HepG2 (cell line): ENCODE data around the gene HDHD3. TPM values are rescaled to one million over a fixed set of nuclear protein-coding genes. Genes with fewer than 3 reads are reported as not detected.

Source experiments
- ELF3 ChIP-seq: IDR thresholded peaks from 2 replicates; pipeline ENCODE4 v1.6.1; 2016; ENCODE audit warnings: missing genetic modification reagents, missing compliant biosample characterization
- IKZF5 ChIP-seq: IDR thresholded peaks from 2 replicates; pipeline ENCODE4 v1.6.1; 2018; ENCODE audit warnings: missing genetic modification reagents, mild to moderate bottlenecking, missing compliant biosample characterization
- JUNB ChIP-seq: sonication (generic); formaldehyde crosslinking; IDR thresholded peaks from 2 replicates; pipeline ENCODE4 v1.8.0; 2022; ENCODE audit warnings: missing genetic modification reagents, mild to moderate bottlenecking, borderline replicate concordance
- KMT2A ChIP-seq: sonication (generic); formaldehyde crosslinking; IDR thresholded peaks from 2 replicates; pipeline ENCODE4 v1.4.0; 2020; ENCODE audit warnings: missing genetic modification reagents
- NR2F2 ChIP-seq: IDR thresholded peaks from 2 replicates; pipeline ENCODE4 v1.6.1; 2012; ENCODE audit warnings: low read depth, inconsistent platforms, borderline replicate concordance
- PRMT3 ChIP-seq: sonication (generic); formaldehyde crosslinking; IDR thresholded peaks from 2 replicates; pipeline ENCODE4 v1.8.1; 2022; ENCODE audit warnings: low read depth, mild to moderate bottlenecking, moderate library complexity, missing genetic modification reagents, borderline replicate concordance
- RAD51 ChIP-seq: fragments of 450-650 bp; IDR thresholded peaks from 2 replicates; pipeline ENCODE4 v1.6.1; 2016; ENCODE audit warnings: borderline replicate concordance
- SP1 ChIP-seq, 2 experiments: fragments of 450-650 bp in 1 of 2; sonication (generic) in 1 of 2; formaldehyde crosslinking in 1 of 2; IDR thresholded peaks; 2 replicates each; pipeline versions ENCODE4 v1.4.0 to v1.6.1; 2016 to 2020; ENCODE audit warnings: missing genetic modification reagents in 1 of 2
- TEAD2 ChIP-seq: sonication (generic); formaldehyde crosslinking; IDR thresholded peaks from 2 replicates; pipeline ENCODE4 v1.9.0; 2021; ENCODE audit warnings: missing genetic modification reagents
- ZFP36 ChIP-seq: fragments of 150-350 bp; IDR thresholded peaks from 2 replicates; pipeline ENCODE4 v1.6.1; 2018; ENCODE audit warnings: borderline replicate concordance, low read length, low read depth; ENCODE audit not compliant: partially characterized antibody
- ZNF101 ChIP-seq: sonication (generic); formaldehyde crosslinking; IDR thresholded peaks from 2 replicates; pipeline ENCODE4 v1.4.0; 2020; ENCODE audit warnings: mild to moderate bottlenecking, low read depth, missing genetic modification reagents, borderline replicate concordance
- ZNF136 ChIP-seq: sonication (generic); formaldehyde crosslinking; IDR thresholded peaks from 2 replicates; pipeline ENCODE4 v1.8.1; 2022; ENCODE audit warnings: low read depth, mild to moderate bottlenecking, moderate library complexity, missing genetic modification reagents
- ZNF160 ChIP-seq: sonication (generic); formaldehyde crosslinking; IDR thresholded peaks from 2 replicates; pipeline ENCODE4 v1.8.0; 2022; ENCODE audit warnings: mild to moderate bottlenecking, inconsistent platforms, missing genetic modification reagents
- ZNF224 ChIP-seq: sonication (generic); formaldehyde crosslinking; IDR thresholded peaks from 2 replicates; pipeline ENCODE4 v1.5.0; 2020; ENCODE audit warnings: mild to moderate bottlenecking, missing genetic modification reagents
- ZNF343 ChIP-seq: sonication (generic); formaldehyde crosslinking; IDR thresholded peaks from 2 replicates; pipeline ENCODE4 v1.4.0; 2020; ENCODE audit warnings: mild to moderate bottlenecking, missing genetic modification reagents
- ZNF678 ChIP-seq: sonication (generic); formaldehyde crosslinking; IDR thresholded peaks from 2 replicates; pipeline ENCODE4 v1.4.0; 2020; ENCODE audit warnings: mild to moderate bottlenecking, missing genetic modification reagents
- ZNF780A ChIP-seq: sonication (generic); formaldehyde crosslinking; IDR thresholded peaks from 2 replicates; pipeline ENCODE4 v1.8.0; 2022; ENCODE audit warnings: mild to moderate bottlenecking, missing genetic modification reagents, moderate library complexity
- ZNF800 ChIP-seq: sonication (generic); formaldehyde crosslinking; IDR thresholded peaks from 2 replicates; pipeline ENCODE4 v1.4.0; 2020; ENCODE audit warnings: missing genetic modification reagents
- ZUFSP ChIP-seq: sonication (generic); formaldehyde crosslinking; IDR thresholded peaks from 2 replicates; pipeline ENCODE4 v1.9.0; 2021; ENCODE audit warnings: missing genetic modification reagents, mild to moderate bottlenecking, borderline replicate concordance
- polyA plus RNA-seq, 8 experiments: library from polyadenylated mRNA; depleted of rRNA in 3 of 8; stranded (reverse) in 7 of 8; unstranded in 1 of 8; fragments of >200 nt; fragmentation: Illumina TruSeq in 4 of 8; extraction: Trizol in 4 of 8; gene quantifications; 2 replicates each; pipeline versions ENCODE4 v1.2.1 to v1.2.3, GENCODE V29; 2011 to 2016; ENCODE audit warnings: low read depth in 4 of 8, missing spikeins in 1 of 8, mixed read lengths in 1 of 8; ENCODE audit not compliant: insufficient read depth in 1 of 8
- total RNA-seq, 5 experiments: library from RNA; depleted of rRNA; stranded (reverse); fragments of >200 nt; fragmentation: Illumina TruSeq; extraction: Trizol; gene quantifications; 2 replicates each; pipeline ENCODE4 v1.2.3, GENCODE V29; 2016; ENCODE audit warnings: low read depth in 1 of 5
- TF ChIP-seq, protein P1 (sequence below): sonication (generic); formaldehyde crosslinking; IDR thresholded peaks from 2 replicates; pipeline ENCODE4 v1.5.0; 2020; ENCODE audit warnings: missing genetic modification reagents
- TF ChIP-seq, protein P2 (sequence below): fragments of 450-650 bp; IDR thresholded peaks from 2 replicates; pipeline ENCODE4 v1.6.1; 2017
- TF ChIP-seq, protein P3 (sequence below): sonication (generic); formaldehyde crosslinking; IDR thresholded peaks from 2 replicates; pipeline ENCODE4 v1.4.0; 2020; ENCODE audit warnings: missing genetic modification reagents, mild to moderate bottlenecking, borderline replicate concordance

The HDHD3 gene
- total and polyA plus RNA-seq, 2 of the 13 experiments (the other 11 are each of a cell fraction or from before 2014, with no cell fraction given) = 23.1 to 38.5 TPM

DNA sequence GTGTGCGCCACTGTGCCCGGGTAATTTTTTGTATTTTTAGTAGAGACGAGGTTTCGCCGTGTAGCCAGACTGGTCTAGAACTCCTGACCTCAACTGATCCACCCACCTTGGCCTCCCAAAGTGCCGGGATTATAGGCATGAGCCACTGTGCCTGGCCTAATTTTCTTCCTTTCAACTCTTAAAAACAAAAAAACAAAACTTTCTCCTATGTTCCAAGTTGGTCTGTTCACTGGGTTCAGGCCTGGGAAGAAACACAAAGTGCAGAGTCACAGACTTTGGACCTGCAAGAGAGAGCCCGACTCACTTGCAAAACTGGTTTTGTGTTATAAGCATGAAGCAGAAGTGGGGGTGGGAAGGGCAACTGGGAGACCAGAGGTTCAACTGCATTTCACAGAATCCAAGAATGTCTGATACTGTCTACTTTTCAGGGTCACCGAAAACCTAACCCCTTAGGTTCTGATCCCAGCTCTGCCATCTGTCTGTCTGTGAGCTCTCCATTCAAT lies 5.2 kb upstream of the HDHD3 start (continued):
- TF ChIP-seq, protein P1, sequence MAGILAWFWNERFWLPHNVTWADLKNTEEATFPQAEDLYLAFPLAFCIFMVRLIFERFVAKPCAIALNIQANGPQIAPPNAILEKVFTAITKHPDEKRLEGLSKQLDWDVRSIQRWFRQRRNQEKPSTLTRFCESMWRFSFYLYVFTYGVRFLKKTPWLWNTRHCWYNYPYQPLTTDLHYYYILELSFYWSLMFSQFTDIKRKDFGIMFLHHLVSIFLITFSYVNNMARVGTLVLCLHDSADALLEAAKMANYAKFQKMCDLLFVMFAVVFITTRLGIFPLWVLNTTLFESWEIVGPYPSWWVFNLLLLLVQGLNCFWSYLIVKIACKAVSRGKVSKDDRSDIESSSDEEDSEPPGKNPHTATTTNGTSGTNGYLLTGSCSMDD (CRISPR knock-in tag) = no peak
- TF ChIP-seq IKZF5 (CRISPR knock-in tag) (peak; percentile 43; the same call in 1 of the 2 replicates), ZFP36 (no peak), RAD51 (no peak), ZNF678 (no peak), ZNF160 (no peak), ZNF136 (CRISPR knock-in tag) (no peak), TEAD2 (CRISPR knock-in tag) (no peak), JUNB (CRISPR knock-in tag) (no peak), ZNF224 (CRISPR knock-in tag) (no peak), NR2F2 (no peak), ELF3 (peak; percentile 43), KMT2A (CRISPR knock-in tag) (no peak), ZNF800 (CRISPR knock-in tag) (no peak), ZNF780A (CRISPR knock-in tag) (no peak), ZNF101 (no peak), PRMT3 (CRISPR knock-in tag) (no peak), ZUFSP (no peak), SP1 (IDR thresholded peaks at IDR 0.05) (no peak), SP1 (CRISPR knock-in tag; IDR thresholded peaks at IDR 0.05) (no peak), ZNF343 (CRISPR knock-in tag) (no peak)
- TF ChIP-seq, protein P2, sequence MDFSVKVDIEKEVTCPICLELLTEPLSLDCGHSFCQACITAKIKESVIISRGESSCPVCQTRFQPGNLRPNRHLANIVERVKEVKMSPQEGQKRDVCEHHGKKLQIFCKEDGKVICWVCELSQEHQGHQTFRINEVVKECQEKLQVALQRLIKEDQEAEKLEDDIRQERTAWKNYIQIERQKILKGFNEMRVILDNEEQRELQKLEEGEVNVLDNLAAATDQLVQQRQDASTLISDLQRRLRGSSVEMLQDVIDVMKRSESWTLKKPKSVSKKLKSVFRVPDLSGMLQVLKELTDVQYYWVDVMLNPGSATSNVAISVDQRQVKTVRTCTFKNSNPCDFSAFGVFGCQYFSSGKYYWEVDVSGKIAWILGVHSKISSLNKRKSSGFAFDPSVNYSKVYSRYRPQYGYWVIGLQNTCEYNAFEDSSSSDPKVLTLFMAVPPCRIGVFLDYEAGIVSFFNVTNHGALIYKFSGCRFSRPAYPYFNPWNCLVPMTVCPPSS = no peak
- TF ChIP-seq, protein P3, sequence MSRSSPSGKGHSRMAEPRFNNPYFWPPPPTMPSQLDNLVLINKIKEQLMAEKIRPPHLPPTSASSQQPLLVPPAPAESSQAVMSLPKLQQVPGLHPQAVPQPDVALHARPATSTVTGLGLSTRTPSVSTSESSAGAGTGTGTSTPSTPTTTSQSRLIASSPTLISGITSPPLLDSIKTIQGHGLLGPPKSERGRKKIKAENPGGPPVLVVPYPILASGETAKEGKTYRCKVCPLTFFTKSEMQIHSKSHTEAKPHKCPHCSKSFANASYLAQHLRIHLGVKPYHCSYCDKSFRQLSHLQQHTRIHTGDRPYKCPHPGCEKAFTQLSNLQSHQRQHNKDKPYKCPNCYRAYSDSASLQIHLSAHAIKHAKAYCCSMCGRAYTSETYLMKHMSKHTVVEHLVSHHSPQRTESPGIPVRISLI = 0 out of 2 replicates have a peak, but pooled peaks have one; percentile 28
